HepG2 (cell line): ENCODE measurements around the gene SUN5. TPM values are rescaled to one million over a fixed set of nuclear protein-coding genes. Genes with fewer than 3 reads are reported as not detected.

Experiments
- AHR ChIP-seq: IDR thresholded peaks from 2 replicates; pipeline ENCODE4 v1.6.1; 2018; ENCODE audit warnings: missing genetic modification reagents, missing compliant biosample characterization
- HHEX ChIP-seq: IDR thresholded peaks from 2 replicates; pipeline ENCODE4 v1.6.1; 2016; ENCODE audit warnings: control low read depth
- LCORL ChIP-seq, 2 experiments: fragments of 450-650 bp in 1 of 2; sonication (generic) in 1 of 2; formaldehyde crosslinking in 1 of 2; IDR thresholded peaks; 2 replicates each; pipeline versions ENCODE4 v1.5.0 to v1.6.1; 2017 to 2020; ENCODE audit warnings: antibody characterized with exemption in 1 of 2, missing genetic modification reagents in 1 of 2
- TEAD2 ChIP-seq: sonication (generic); formaldehyde crosslinking; IDR thresholded peaks from 2 replicates; pipeline ENCODE4 v1.9.0; 2021; ENCODE audit warnings: missing genetic modification reagents
- ZNF354B ChIP-seq: sonication (generic); formaldehyde crosslinking; IDR thresholded peaks from 2 replicates; pipeline ENCODE4 v1.8.0; 2022; ENCODE audit warnings: mild to moderate bottlenecking, missing genetic modification reagents
- ZNF432 ChIP-seq: sonication (generic); formaldehyde crosslinking; IDR thresholded peaks from 2 replicates; pipeline ENCODE4 v1.5.0; 2020; ENCODE audit warnings: missing genetic modification reagents, mild to moderate bottlenecking, borderline replicate concordance
- polyA plus RNA-seq, 8 experiments: library from polyadenylated mRNA; depleted of rRNA in 3 of 8; stranded (reverse) in 7 of 8; unstranded in 1 of 8; fragments of >200 nt; fragmentation: Illumina TruSeq in 4 of 8; extraction: Trizol in 4 of 8; gene quantifications; 2 replicates each; pipeline versions ENCODE4 v1.2.1 to v1.2.3, GENCODE V29; 2011 to 2016; ENCODE audit warnings: low read depth in 4 of 8, missing spikeins in 1 of 8, mixed read lengths in 1 of 8; ENCODE audit not compliant: insufficient read depth in 1 of 8
- total RNA-seq, 5 experiments: library from RNA; depleted of rRNA; stranded (reverse); fragments of >200 nt; fragmentation: Illumina TruSeq; extraction: Trizol; gene quantifications; 2 replicates each; pipeline ENCODE4 v1.2.3, GENCODE V29; 2016; ENCODE audit warnings: low read depth in 1 of 5
- TF ChIP-seq, protein P1 (sequence below): sonication (generic); formaldehyde crosslinking; IDR thresholded peaks from 2 replicates; pipeline ENCODE4 v1.4.0; 2020; ENCODE audit warnings: missing genetic modification reagents, borderline replicate concordance
- TF ChIP-seq, protein P2 (sequence below): sonication (generic); formaldehyde crosslinking; IDR thresholded peaks from 2 replicates; pipeline ENCODE4 v1.4.0; 2020; ENCODE audit warnings: missing genetic modification reagents, borderline replicate concordance
- TF ChIP-seq, protein P3 (sequence below): sonication (generic); formaldehyde crosslinking; IDR thresholded peaks from 2 replicates; pipeline ENCODE4 v1.5.0; 2020; ENCODE audit warnings: missing genetic modification reagents
- TF ChIP-seq, protein P4 (sequence below): sonication (generic); formaldehyde crosslinking; IDR thresholded peaks from 2 replicates; pipeline ENCODE4 v1.4.0; 2020; ENCODE audit warnings: missing genetic modification reagents, mild to moderate bottlenecking, borderline replicate concordance
- TF ChIP-seq, protein P5 (sequence below): sonication (generic); formaldehyde crosslinking; IDR thresholded peaks from 2 replicates; pipeline ENCODE4 v1.4.0; 2020; ENCODE audit warnings: mild to moderate bottlenecking, missing genetic modification reagents, borderline replicate concordance
- TF ChIP-seq, protein P6 (sequence below): sonication (generic); formaldehyde crosslinking; IDR thresholded peaks from 2 replicates; pipeline ENCODE4 v1.4.0; 2020; ENCODE audit warnings: missing genetic modification reagents

The SUN5 gene
- total and polyA plus RNA-seq, 2 of the 13 experiments (the other 11 are each of a cell fraction or from before 2014, with no cell fraction given) = not detected

DNA sequence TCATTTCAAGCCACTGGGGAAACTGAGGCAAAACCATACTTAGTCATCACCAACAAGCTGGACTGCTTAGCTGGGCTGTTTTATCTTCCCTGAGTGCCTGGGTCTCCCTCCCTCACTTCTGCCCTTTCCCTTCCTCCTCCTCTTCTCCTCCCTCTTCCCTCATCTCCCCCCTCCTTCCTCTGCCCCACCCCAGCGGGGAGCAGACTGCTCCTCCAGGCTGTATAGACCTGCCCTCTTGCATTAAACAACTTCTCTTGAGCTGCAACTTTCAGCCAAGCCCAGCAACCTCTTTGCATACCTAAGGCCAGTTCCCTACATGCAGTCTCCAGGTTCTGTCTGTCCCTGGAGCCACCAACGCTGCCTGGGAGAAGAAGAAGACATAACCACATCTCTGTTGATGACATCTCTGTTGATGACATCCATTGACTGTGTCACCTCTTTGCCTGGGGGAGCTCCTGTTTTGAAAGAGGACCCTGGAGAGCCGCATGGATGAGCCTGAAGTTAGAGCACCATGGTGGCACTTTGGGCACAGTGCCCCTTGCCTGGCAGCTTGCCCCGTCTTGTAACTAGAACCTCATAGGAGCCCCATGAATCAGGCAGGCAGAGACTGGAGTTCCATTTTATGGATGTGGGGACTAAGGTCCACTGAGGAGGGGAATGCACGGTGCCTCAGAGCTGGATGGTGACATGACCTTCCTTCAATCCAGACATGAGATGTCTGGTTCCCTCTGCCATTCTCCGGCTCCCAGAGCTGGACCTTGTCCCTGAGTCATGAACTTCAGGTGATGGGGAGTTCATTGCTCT, 19.4 kb upstream of the SUN5 start (continued):
- TF ChIP-seq, protein P1, sequence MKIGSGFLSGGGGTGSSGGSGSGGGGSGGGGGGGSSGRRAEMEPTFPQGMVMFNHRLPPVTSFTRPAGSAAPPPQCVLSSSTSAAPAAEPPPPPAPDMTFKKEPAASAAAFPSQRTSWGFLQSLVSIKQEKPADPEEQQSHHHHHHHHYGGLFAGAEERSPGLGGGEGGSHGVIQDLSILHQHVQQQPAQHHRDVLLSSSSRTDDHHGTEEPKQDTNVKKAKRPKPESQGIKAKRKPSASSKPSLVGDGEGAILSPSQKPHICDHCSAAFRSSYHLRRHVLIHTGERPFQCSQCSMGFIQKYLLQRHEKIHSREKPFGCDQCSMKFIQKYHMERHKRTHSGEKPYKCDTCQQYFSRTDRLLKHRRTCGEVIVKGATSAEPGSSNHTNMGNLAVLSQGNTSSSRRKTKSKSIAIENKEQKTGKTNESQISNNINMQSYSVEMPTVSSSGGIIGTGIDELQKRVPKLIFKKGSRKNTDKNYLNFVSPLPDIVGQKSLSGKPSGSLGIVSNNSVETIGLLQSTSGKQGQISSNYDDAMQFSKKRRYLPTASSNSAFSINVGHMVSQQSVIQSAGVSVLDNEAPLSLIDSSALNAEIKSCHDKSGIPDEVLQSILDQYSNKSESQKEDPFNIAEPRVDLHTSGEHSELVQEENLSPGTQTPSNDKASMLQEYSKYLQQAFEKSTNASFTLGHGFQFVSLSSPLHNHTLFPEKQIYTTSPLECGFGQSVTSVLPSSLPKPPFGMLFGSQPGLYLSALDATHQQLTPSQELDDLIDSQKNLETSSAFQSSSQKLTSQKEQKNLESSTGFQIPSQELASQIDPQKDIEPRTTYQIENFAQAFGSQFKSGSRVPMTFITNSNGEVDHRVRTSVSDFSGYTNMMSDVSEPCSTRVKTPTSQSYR (CRISPR knock-in tag) = no peak
- TF ChIP-seq, protein P2, sequence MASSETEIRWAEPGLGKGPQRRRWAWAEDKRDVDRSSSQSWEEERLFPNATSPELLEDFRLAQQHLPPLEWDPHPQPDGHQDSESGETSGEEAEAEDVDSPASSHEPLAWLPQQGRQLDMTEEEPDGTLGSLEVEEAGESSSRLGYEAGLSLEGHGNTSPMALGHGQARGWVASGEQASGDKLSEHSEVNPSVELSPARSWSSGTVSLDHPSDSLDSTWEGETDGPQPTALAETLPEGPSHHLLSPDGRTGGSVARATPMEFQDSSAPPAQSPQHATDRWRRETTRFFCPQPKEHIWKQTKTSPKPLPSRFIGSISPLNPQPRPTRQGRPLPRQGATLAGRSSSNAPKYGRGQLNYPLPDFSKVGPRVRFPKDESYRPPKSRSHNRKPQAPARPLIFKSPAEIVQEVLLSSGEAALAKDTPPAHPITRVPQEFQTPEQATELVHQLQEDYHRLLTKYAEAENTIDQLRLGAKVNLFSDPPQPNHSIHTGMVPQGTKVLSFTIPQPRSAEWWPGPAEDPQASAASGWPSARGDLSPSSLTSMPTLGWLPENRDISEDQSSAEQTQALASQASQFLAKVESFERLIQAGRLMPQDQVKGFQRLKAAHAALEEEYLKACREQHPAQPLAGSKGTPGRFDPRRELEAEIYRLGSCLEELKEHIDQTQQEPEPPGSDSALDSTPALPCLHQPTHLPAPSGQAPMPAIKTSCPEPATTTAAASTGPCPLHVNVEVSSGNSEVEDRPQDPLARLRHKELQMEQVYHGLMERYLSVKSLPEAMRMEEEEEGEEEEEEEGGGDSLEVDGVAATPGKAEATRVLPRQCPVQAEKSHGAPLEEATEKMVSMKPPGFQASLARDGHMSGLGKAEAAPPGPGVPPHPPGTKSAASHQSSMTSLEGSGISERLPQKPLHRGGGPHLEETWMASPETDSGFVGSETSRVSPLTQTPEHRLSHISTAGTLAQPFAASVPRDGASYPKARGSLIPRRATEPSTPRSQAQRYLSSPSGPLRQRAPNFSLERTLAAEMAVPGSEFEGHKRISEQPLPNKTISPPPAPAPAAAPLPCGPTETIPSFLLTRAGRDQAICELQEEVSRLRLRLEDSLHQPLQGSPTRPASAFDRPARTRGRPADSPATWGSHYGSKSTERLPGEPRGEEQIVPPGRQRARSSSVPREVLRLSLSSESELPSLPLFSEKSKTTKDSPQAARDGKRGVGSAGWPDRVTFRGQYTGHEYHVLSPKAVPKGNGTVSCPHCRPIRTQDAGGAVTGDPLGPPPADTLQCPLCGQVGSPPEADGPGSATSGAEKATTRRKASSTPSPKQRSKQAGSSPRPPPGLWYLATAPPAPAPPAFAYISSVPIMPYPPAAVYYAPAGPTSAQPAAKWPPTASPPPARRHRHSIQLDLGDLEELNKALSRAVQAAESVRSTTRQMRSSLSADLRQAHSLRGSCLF (CRISPR knock-in tag) = no peak
- TF ChIP-seq, protein P3, sequence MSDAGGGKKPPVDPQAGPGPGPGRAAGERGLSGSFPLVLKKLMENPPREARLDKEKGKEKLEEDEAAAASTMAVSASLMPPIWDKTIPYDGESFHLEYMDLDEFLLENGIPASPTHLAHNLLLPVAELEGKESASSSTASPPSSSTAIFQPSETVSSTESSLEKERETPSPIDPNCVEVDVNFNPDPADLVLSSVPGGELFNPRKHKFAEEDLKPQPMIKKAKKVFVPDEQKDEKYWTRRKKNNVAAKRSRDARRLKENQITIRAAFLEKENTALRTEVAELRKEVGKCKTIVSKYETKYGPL = no peak
- TF ChIP-seq, protein P4, sequence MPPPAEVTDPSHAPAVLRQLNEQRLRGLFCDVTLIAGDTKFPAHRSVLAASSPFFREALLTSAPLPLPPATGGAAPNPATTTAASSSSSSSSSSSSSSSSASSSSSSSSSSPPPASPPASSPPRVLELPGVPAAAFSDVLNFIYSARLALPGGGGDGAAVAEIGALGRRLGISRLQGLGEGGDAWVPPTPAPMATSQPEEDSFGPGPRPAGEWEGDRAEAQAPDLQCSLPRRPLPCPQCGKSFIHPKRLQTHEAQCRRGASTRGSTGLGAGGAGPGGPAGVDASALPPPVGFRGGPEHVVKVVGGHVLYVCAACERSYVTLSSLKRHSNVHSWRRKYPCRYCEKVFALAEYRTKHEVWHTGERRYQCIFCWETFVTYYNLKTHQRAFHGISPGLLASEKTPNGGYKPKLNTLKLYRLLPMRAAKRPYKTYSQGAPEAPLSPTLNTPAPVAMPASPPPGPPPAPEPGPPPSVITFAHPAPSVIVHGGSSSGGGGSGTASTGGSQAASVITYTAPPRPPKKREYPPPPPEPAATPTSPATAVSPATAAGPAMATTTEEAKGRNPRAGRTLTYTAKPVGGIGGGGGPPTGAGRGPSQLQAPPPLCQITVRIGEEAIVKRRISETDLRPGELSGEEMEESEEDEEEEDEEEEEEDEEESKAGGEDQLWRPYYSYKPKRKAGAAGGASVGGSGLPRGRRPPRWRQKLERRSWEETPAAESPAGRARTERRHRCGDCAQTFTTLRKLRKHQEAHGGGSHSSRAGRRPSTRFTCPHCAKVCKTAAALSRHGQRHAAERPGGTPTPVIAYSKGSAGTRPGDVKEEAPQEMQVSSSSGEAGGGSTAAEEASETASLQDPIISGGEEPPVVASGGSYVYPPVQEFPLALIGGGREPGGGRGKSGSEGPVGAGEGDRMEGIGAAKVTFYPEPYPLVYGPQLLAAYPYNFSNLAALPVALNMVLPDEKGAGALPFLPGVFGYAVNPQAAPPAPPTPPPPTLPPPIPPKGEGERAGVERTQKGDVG (CRISPR knock-in tag) = no peak
- no peak for TF ChIP-seq HHEX
- no peak for TF ChIP-seq ZNF432 (CRISPR knock-in tag)
- TF ChIP-seq, protein P5, sequence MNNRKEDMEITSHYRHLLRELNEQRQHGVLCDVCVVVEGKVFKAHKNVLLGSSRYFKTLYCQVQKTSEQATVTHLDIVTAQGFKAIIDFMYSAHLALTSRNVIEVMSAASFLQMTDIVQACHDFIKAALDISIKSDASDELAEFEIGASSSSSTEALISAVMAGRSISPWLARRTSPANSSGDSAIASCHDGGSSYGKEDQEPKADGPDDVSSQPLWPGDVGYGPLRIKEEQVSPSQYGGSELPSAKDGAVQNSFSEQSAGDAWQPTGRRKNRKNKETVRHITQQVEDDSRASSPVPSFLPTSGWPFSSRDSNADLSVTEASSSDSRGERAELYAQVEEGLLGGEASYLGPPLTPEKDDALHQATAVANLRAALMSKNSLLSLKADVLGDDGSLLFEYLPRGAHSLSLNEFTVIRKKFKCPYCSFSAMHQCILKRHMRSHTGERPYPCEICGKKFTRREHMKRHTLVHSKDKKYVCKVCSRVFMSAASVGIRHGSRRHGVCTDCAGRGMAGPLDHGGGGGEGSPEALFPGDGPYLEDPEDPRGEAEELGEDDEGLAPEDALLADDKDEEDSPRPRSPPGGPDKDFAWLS (CRISPR knock-in tag) = no peak
- TF ChIP-seq TEAD2 (CRISPR knock-in tag) = no peak
- no peak for TF ChIP-seq AHR (CRISPR knock-in tag)
- TF ChIP-seq, protein P6, sequence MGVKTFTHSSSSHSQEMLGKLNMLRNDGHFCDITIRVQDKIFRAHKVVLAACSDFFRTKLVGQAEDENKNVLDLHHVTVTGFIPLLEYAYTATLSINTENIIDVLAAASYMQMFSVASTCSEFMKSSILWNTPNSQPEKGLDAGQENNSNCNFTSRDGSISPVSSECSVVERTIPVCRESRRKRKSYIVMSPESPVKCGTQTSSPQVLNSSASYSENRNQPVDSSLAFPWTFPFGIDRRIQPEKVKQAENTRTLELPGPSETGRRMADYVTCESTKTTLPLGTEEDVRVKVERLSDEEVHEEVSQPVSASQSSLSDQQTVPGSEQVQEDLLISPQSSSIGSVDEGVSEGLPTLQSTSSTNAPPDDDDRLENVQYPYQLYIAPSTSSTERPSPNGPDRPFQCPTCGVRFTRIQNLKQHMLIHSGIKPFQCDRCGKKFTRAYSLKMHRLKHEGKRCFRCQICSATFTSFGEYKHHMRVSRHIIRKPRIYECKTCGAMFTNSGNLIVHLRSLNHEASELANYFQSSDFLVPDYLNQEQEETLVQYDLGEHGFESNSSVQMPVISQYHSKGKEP (CRISPR knock-in tag) = no peak
- no peak for TF ChIP-seq ZNF354B
- no peak for TF ChIP-seq LCORL (IDR thresholded peaks at IDR 0.05)
- no peak for TF ChIP-seq LCORL (CRISPR knock-in tag; IDR thresholded peaks at IDR 0.05)
